H1 (cell line): ENCODE results near the gene KIAA1614. TPM values are rescaled to one million over a fixed set of nuclear protein-coding genes. Genes with fewer than 3 reads are reported as not detected.

ENCODE experiments used
- CTCF ChIA-PET: fragments of 300-600 bp; sonication (Branson Sonifier 250); formaldehyde crosslinking; loops from one replicate; lab custom pipeline; 2021; ENCODE audit not compliant: partially characterized antibody; lab: Charles Lee
- POLR2A ChIA-PET: fragments of 300-600 bp; sonication (Branson Sonifier 250); formaldehyde crosslinking; loops from one replicate; lab custom pipeline; 2021; ENCODE audit warnings: inconsistent platforms; ENCODE audit not compliant: partially characterized antibody; lab: Charles Lee
- DNase-seq, 2 experiments: peaks; one replicate each; pipeline versions ENCODE4 v3.0.0 to v3.0.0-alpha.2; 2010 to 2022; ENCODE audit warnings: low spot score in 2 of 2, low read depth in 1 of 2, mixed read lengths in 1 of 2
- FAIRE-seq: peaks from 2 replicates; lab custom pipeline; 2011; peaks lifted over from hg19 to GRCh38; lab: Jason Lieb, UNC
- H2AFZ ChIP-seq: 2 replicates; pipeline ENCODE4 v1.8.1; 2012; ENCODE audit warnings: low read length, inconsistent platforms
- H2AK5ac ChIP-seq: 2 replicates; pipeline ENCODE4 v1.6.1; 2013; ENCODE audit warnings: low read depth, low read length
- H2BK120ac ChIP-seq: replicated peaks from 2 replicates; pipeline ENCODE3; 2013; ENCODE audit warnings: low read depth, low read length, inconsistent platforms
- H2BK12ac ChIP-seq: 2 replicates; pipeline ENCODE4 v1.6.1; 2013; ENCODE audit warnings: low read depth, low read length
- H2BK15ac ChIP-seq: 2 replicates; pipeline ENCODE4 v1.6.1; 2013; ENCODE audit warnings: low read length
- H2BK20ac ChIP-seq: 2 replicates; pipeline ENCODE4 v1.6.1; 2013; ENCODE audit warnings: low read length
- H2BK5ac ChIP-seq: 2 replicates; pipeline ENCODE4 v1.6.1; 2013; ENCODE audit warnings: low read depth, low read length
- H3K14ac ChIP-seq: 2 replicates; pipeline ENCODE4 v1.6.1; 2013; ENCODE audit warnings: inconsistent platforms; ENCODE audit not compliant: insufficient read length
- H3K18ac ChIP-seq: 2 replicates; pipeline ENCODE4 v1.6.1; 2013; ENCODE audit warnings: low read length; ENCODE audit errors: extremely low read depth
- H3K23ac ChIP-seq: 2 replicates; pipeline ENCODE4 v1.6.1; 2013; ENCODE audit warnings: inconsistent platforms; ENCODE audit not compliant: insufficient read length
- H3K23me2 ChIP-seq: 2 replicates; pipeline ENCODE4 v1.6.1; 2013; ENCODE audit warnings: low read depth, low read length
- H3K27ac ChIP-seq: 2 replicates; pipeline ENCODE4 v1.6.1; 2011; ENCODE audit warnings: low read depth, low read length, inconsistent platforms
- H3K27me3 ChIP-seq, 4 experiments: replicated peaks in 1 of 4; 1 replicate in 1 of 4; 2 replicates in 3 of 4; pipeline versions ENCODE4 v1.6.1 to v1.8.1; 2011 to 2013; ENCODE audit warnings: low read length in 3 of 4, mild to moderate bottlenecking in 3 of 4, inconsistent platforms in 2 of 4, mixed read lengths in 2 of 4, moderate library complexity in 1 of 4; ENCODE audit not compliant: control insufficient read depth in 3 of 4, insufficient read depth in 3 of 4; ENCODE audit errors: extremely low read depth in 1 of 4
- H3K36me3 ChIP-seq, 4 experiments: 2 replicates each; pipeline versions ENCODE4 v1.6.1 to v1.8.1; 2011 to 2013; ENCODE audit warnings: mild to moderate bottlenecking in 4 of 4, low read length in 3 of 4, moderate library complexity in 2 of 4, control low read depth in 1 of 4, inconsistent platforms in 1 of 4; ENCODE audit not compliant: insufficient read depth in 4 of 4, control insufficient read depth in 2 of 4
- H3K4ac ChIP-seq: replicated peaks from 2 replicates; pipeline ENCODE3; 2013; ENCODE audit warnings: low read length, low read depth, mixed read lengths, inconsistent platforms; ENCODE audit not compliant: insufficient read length
- H3K4me1 ChIP-seq, 4 experiments: replicated peaks in 1 of 4; 1 replicate in 1 of 4; 2 replicates in 3 of 4; pipeline versions ENCODE4 v1.6.1 to v1.8.1; 2011 to 2013; ENCODE audit warnings: low read length in 3 of 4, inconsistent platforms in 2 of 4, mixed read lengths in 1 of 4; ENCODE audit not compliant: insufficient read depth in 4 of 4, control insufficient read depth in 3 of 4
- H3K4me2 ChIP-seq, 2 experiments: 2 replicates each; pipeline versions ENCODE4 v1.6.1 to v1.8.1; 2011 to 2013; ENCODE audit warnings: low read depth in 2 of 2, low read length in 2 of 2, control low read depth in 1 of 2, inconsistent platforms in 1 of 2, mild to moderate bottlenecking in 1 of 2; ENCODE audit not compliant: insufficient read depth in 1 of 2
- H3K4me3 ChIP-seq, 4 experiments: fragments of 200-600, 300-600 bp in 1 of 4; sonication (generic), shearing (Covaris generic), sonication (Bioruptor Twin) in 1 of 4; 2 replicates each; pipeline versions ENCODE4 v1.5.1 to v1.8.1; 2011 to 2016; ENCODE audit warnings: low read length in 4 of 4, low read depth in 3 of 4, control low read depth in 2 of 4, inconsistent platforms in 2 of 4, mild to moderate bottlenecking in 2 of 4, mixed read lengths in 1 of 4, moderate library complexity in 1 of 4; ENCODE audit not compliant: insufficient read depth in 2 of 4; ENCODE audit errors: extremely low read depth in 1 of 4
- H3K56ac ChIP-seq: replicated peaks from 2 replicates; pipeline ENCODE3; 2013; ENCODE audit warnings: low read depth, mild to moderate bottlenecking, mixed read lengths, low read length, inconsistent platforms; ENCODE audit not compliant: insufficient read length
- H3K79me1 ChIP-seq: 2 replicates; pipeline ENCODE4 v1.6.1; 2013; ENCODE audit warnings: low read depth, low read length, control low read depth
- H3K79me2 ChIP-seq, 2 experiments: 2 replicates each; pipeline versions ENCODE4 v1.6.1 to v1.8.1; 2012 to 2013; ENCODE audit warnings: low read length in 2 of 2, mild to moderate bottlenecking in 2 of 2, inconsistent platforms in 1 of 2; ENCODE audit not compliant: insufficient read depth in 2 of 2, control insufficient read depth in 1 of 2
- H3K9ac ChIP-seq, 4 experiments: replicated peaks in 1 of 4; 1 replicate in 1 of 4; 2 replicates in 3 of 4; pipeline versions ENCODE4 v1.6.1 to v1.8.1; 2011 to 2013; ENCODE audit warnings: low read depth in 3 of 4, low read length in 3 of 4, control low read depth in 2 of 4, mild to moderate bottlenecking in 2 of 4, moderate library complexity in 2 of 4, inconsistent platforms in 1 of 4; ENCODE audit errors: extremely low read depth in 1 of 4
- H3K9me3 ChIP-seq, 2 experiments: 2 replicates each; pipeline versions ENCODE4 v1.6.1 to v1.8.1; 2012 to 2013; ENCODE audit warnings: mild to moderate bottlenecking in 2 of 2, moderate library complexity in 2 of 2, control low read depth in 1 of 2, inconsistent platforms in 1 of 2, low read depth in 1 of 2, low read length in 1 of 2, mixed read lengths in 1 of 2; ENCODE audit not compliant: insufficient read depth in 2 of 2
- H4K20me1 ChIP-seq, 2 experiments: replicated peaks in 1 of 2; 2 replicates each; pipeline versions ENCODE3 to v1.8.1; 2011 to 2013; ENCODE audit warnings: inconsistent platforms in 2 of 2, low read length in 2 of 2, mild to moderate bottlenecking in 1 of 2; ENCODE audit not compliant: insufficient read depth in 2 of 2, control insufficient read depth in 1 of 2
- H4K5ac ChIP-seq: 2 replicates; pipeline ENCODE4 v1.6.1; 2013; ENCODE audit warnings: low read length, low read depth, mixed read lengths, inconsistent platforms; ENCODE audit not compliant: insufficient read length
- H4K8ac ChIP-seq: 2 replicates; pipeline ENCODE4 v1.8.0; 2013; ENCODE audit warnings: mild to moderate bottlenecking, moderate library complexity, low read length, inconsistent platforms; ENCODE audit not compliant: insufficient read depth; ENCODE audit errors: extremely low read depth
- H4K91ac ChIP-seq: replicated peaks from 2 replicates; pipeline ENCODE3; 2013; ENCODE audit warnings: low read length, mixed read lengths, inconsistent platforms; ENCODE audit not compliant: insufficient read length
- ATF3 ChIP-seq: IDR thresholded peaks from 2 replicates; pipeline ENCODE4 v1.6.1; 2011; ENCODE audit warnings: low read depth, mild to moderate bottlenecking, low read length; ENCODE audit not compliant: insufficient read depth
- BACH1 ChIP-seq: IDR thresholded peaks from 2 replicates; pipeline ENCODE4 v1.6.1; 2012; ENCODE audit warnings: low read length, improper control_type of control experiment
- BRCA1 ChIP-seq: IDR thresholded peaks from 2 replicates; pipeline ENCODE4 v1.6.1; 2012; ENCODE audit warnings: low read depth, low read length, improper control_type of control experiment
- CHD1 ChIP-seq: IDR thresholded peaks from 2 replicates; pipeline ENCODE4 v1.6.1; 2012; ENCODE audit warnings: low read depth, low read length, improper control_type of control experiment
- KDM1A ChIP-seq: fragments of 200-600, 300-600 bp; sonication (generic); IDR thresholded peaks from 2 replicates; pipeline ENCODE4 v1.7.1; 2016; ENCODE audit warnings: mild to moderate bottlenecking, low read length, borderline replicate concordance
- POLR2A ChIP-seq, 2 experiments: IDR thresholded peaks; 1 replicate in 1 of 2; 2 replicates in 1 of 2; pipeline ENCODE4 v1.6.1; 2011; ENCODE audit warnings: low read depth in 2 of 2, low read length in 2 of 2, mild to moderate bottlenecking in 2 of 2; ENCODE audit errors: control extremely low read depth in 1 of 2
- POLR2AphosphoS5 ChIP-seq: IDR thresholded peaks from 2 replicates; pipeline ENCODE4 v1.6.1; 2011; ENCODE audit warnings: low read depth, low read length
- POU5F1 ChIP-seq: IDR thresholded peaks from 2 replicates; pipeline ENCODE4 v1.6.1; 2011; ENCODE audit warnings: low read depth, mild to moderate bottlenecking, low read length, moderate library complexity
- RAD21 ChIP-seq, 2 experiments: IDR thresholded peaks in 1 of 2; conservative IDR thresholded peaks in 1 of 2; 2 replicates each; pipeline ENCODE4 v1.6.1; 2011; ENCODE audit warnings: low read depth in 2 of 2, low read length in 2 of 2, improper control_type of control experiment in 1 of 2, inconsistent platforms in 1 of 2, mild to moderate bottlenecking in 1 of 2, moderate library complexity in 1 of 2
- SIRT6 ChIP-seq: IDR thresholded peaks from one replicate; pipeline ENCODE4 v1.7.1; 2012; ENCODE audit warnings: low read length, inconsistent platforms
- TBP ChIP-seq: IDR thresholded peaks from 2 replicates; pipeline ENCODE4 v1.6.1; 2011; ENCODE audit warnings: low read depth, low read length, improper control_type of control experiment
- WGBS, 2 experiments: shearing (Covaris generic) in 1 of 2; methylation state at CpG; one replicate each; pipeline versions ENCODE4 v1.1.6 to v1.1.7; 2013 to 2015; ENCODE audit warnings: low lambda C conversion rate in 2 of 2, mixed read lengths in 2 of 2, inconsistent platforms in 1 of 2, low coverage in 1 of 2, missing lambda C conversion rate in 1 of 2; ENCODE audit not compliant: insufficient replicate concordance in 2 of 2, insufficient coverage in 1 of 2, insufficient read length in 1 of 2; ENCODE audit errors: extremely low coverage in 1 of 2, missing lambda C conversion rate in 1 of 2; 5-methylcytosine and 5-hydroxymethylcytosine counted together
- polyA plus RNA-seq, 7 experiments: library from polyadenylated mRNA; depleted of rRNA in 3 of 7; stranded (reverse) in 5 of 7; unstranded in 2 of 7; fragments of >200 nt in 5 of 7; fragments of 200-250 nt in 2 of 7; gene quantifications; 1 replicate in 5 of 7; 2 replicates in 1 of 7; 4 replicates in 1 of 7; pipeline versions ENCODE4 v1.2.1 to v1.2.3, GENCODE V29; 2011 to 2013; ENCODE audit warnings: missing spikeins in 2 of 7, mixed read lengths in 2 of 7
- total RNA-seq: library from RNA; stranded (reverse); fragmentation: NEBNext Ultra II Directional; extraction: Animal tissue kit (Norgen Biotek cat#: 25700); gene quantifications from 2 replicates; pipeline ENCODE4 v1.2.1, GENCODE V29; 2021

KIAA1614 gene
- total and polyA plus RNA-seq, 2 of the 8 experiments (the other 6 are each of a cell fraction or from before 2014, with no cell fraction given), result 1.3 to 3.1 TPM

- Histone ChIP-seq H3K9ac (no peak overlapping the region), H4K5ac (no peak overlapping the region), H2BK120ac (no peak overlapping the region), H4K8ac (no peak overlapping the region; the same call in 1 of the 2 replicates), H4K20me1 (no peaks in the 10 kb centered on the region), H2BK5ac (no peak overlapping the region), H3K18ac (no peak overlapping the region), H3K56ac (no peak overlapping the region), H2AFZ (no peak overlapping the region), H3K4me3 (no peak overlapping the region), H3K36me3 (no peaks in the 10 kb centered on the region; a peak in 2 of 8 replicates), H4K91ac (no peak overlapping the region), H2BK15ac (no peak overlapping the region), H3K23ac (no peak overlapping the region), H3K14ac (no peak overlapping the region), H3K27me3 (no peaks in the 10 kb centered on the region), H3K4me1 (peaks cover 0 to 4% (median 2%) of the 10 kb centered on the region in 4 experiments; a peak in 4 of 7 replicates), H3K79me2 (no peaks in the 10 kb centered on the region), H2AK5ac (no peak overlapping the region), H2BK12ac (no peak overlapping the region), H3K23me2 (no peaks in the 10 kb centered on the region), H3K4ac (no peak overlapping the region), H2BK20ac (no peak overlapping the region), H3K4me2 (no peak overlapping the region), H3K9me3 (no peaks in the 10 kb centered on the region), H3K27ac (no peak overlapping the region), H3K79me1 (no peaks in the 10 kb centered on the region)
- POLR2A ChIA-PET, result interaction anchor here (2.7 kb wide), 1 partner anchor 35 kb away, joined by 8 read pairs; the partner anchor contains the start of gene KIAA1614
- FAIRE-seq (no peak), DNase-seq (no peak)
- CTCF ChIA-PET, result interaction anchor here (0.9 to 2.0 kb wide), 5 partner anchors 9 to 30 kb away, joined by 3 to 6 read pairs (median 4); no protein-coding TSS in a partner anchor
- WGBS, 2 experiments, result 85% methylated on average over 17 of the region's 18 CpGs; no CpG with 5 or more reads in 1 of the 2 experiments
- peak in 1 of 2 experiments; percentile 36; a peak in 1 of 4 replicates for TF ChIP-seq RAD21 (IDR thresholded peaks at IDR 0.05 in 1 of 2, conservative IDR thresholded peaks at IDR 0.05 in 1 of 2; ENCODE audit: low read depth in 2 of 2, low read length in 2 of 2)
- TF ChIP-seq SIRT6, result no peak
- TF ChIP-seq POLR2AphosphoS5, result no peak
- no peak for TF ChIP-seq ATF3
- TF ChIP-seq BRCA1, result no peak
- no peak for TF ChIP-seq CHD1
- TF ChIP-seq TBP, result no peak
- TF ChIP-seq BACH1, result no peak
- no peak for TF ChIP-seq POU5F1
- no peak for TF ChIP-seq KDM1A
- TF ChIP-seq POLR2A (IDR thresholded peaks at IDR 0.05; ENCODE audit: control extremely low read depth in 1 of 2, low read depth in 2 of 2, low read length in 2 of 2), result no peak
Observed at GRCh38 chr1:180946541-180947498, 34.1 kb downstream of the KIAA1614 start.
